ENCODE measurements around the gene KIF5A.
"Not testable (repeated sequence)": the region's sequence is repeated elsewhere in the genome, so short reads cannot be mapped to it uniquely, and the experiment has no call there.

- not testable (repeated sequence) for TF ChIP-seq POLR2A, CTCF (IDR thresholded peaks at IDR 0.05)
Observed at GRCh38 chr12:57517718-57518117, 32.1 kb upstream of the KIF5A start.
